ENCODE data around the gene CDC42SE1. TPM values are rescaled to one million over a fixed set of nuclear protein-coding genes. Genes with fewer than 3 reads are reported as not detected.

CDC42SE1 gene
- total RNA-seq, 1 donor from 2014 or later, result 118 TPM

DNA sequence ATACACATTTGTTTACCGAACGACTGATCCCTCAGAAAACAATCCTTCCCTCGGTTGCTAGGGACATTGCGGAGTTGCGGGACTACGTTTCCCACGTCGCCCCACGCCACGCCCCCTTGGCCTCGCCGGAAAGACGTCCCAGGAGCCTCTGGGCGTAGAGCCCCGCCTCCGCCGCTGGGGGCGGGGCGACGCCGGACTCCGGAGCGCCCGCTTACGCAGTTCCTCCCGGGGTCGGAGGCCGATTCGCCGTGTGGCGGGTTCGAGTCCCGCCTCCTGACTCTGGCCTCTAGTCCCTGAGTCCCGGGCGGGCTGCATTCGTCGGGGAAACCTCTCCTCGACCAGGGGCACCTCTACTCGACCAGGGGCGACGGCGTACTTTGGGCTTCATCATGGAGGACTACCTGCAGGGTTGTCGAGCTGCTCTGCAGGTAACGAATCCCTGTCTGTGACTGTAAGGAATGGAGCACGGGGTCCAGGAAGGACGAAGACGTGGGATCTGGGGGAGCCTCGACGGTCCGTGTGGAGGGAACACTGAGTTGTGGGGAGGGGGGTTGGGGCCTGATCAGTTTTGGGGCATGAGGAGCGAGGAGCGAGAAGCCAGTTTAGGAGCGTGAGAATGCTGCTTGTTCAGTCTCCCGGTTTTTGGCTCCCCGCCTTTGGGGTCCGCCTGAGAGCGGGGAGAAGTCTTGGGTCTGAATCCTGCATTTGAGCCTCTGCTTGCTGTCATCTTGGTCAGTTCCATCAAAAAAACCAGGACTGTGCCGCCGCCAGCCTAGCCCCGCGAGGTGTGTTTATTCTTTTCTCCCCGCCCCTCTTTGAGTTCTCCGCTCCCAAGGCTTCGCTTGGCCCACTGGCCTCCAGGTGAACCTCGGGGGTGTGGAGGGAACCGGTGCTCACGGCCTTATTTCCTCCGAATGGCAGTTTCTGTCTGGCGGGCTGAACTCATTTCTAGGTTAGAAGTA, 50.9 kb downstream of the CDC42SE1 start, which contains the start of gene PRUNE1:
Gene PRUNE1 (plus strand): TSS at position 206 of the 962 bp plus-strand sequence. CDS start 184 bp downstream, at position 390.
- peak; percentile 91 for ATAC-seq

DNA sequence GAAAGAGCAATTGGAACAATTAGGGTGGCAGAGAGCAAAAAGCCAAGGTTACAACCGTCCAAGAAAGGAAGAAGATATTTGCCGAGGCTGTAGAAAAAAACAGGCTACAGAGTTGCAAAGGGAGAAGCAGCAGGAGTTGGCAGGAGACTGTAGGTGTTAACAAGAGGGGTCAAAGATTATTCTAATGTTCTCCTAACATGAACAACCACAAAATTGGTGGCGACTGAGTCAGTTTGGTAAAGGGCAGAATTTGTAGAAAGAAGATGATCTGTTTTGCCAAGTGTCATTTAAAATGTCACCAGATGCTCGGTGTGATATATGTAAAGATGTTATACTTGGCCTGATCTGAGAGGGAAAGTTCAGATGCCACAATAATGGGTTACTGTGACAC, 51.6 kb downstream of the CDC42SE1 start:
- no peak for ATAC-seq

DNA sequence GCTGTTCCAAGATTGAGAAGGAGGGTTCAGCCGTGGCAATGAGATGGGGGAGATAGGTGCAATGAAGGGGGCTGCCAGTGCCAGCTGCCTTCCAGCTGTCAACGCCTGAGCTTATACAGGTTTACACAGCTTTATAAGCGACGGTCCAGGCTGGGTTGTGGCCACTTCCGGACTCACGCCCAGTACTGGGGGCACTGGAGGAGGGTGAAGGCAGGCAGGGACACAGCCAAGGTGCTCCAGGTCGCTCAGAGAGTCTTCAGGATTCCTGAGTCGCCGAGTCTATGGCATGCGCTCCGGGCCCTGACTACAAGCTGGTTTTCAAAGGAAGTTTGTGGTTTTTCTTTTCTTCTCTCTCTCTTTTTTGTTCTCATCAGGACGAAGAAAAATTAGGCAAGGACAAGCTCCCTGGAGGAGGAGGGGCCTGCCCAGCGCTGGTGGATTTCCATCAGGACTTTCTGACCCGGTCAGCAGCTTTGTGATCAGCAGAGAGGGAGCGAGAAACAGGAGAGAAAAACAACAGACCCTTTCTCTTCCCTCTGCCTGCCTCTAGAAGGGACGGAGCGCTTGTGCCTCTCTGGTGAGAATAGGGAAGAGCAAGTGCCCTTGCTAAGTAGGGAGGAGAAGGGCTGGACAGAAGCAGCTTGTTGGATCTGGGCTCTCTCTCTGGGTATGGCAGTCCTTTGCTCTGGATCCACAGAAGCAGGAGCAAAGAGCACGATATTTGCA, 52.9 kb downstream of the CDC42SE1 start, which contains the start of gene MINDY1:
Gene MINDY1 (minus strand): TSS at position 576 of the 726 bp plus-strand sequence. CDS start 4,285 bp downstream, outside the sequence.
- ATAC-seq, result peak; percentile 63

DNA sequence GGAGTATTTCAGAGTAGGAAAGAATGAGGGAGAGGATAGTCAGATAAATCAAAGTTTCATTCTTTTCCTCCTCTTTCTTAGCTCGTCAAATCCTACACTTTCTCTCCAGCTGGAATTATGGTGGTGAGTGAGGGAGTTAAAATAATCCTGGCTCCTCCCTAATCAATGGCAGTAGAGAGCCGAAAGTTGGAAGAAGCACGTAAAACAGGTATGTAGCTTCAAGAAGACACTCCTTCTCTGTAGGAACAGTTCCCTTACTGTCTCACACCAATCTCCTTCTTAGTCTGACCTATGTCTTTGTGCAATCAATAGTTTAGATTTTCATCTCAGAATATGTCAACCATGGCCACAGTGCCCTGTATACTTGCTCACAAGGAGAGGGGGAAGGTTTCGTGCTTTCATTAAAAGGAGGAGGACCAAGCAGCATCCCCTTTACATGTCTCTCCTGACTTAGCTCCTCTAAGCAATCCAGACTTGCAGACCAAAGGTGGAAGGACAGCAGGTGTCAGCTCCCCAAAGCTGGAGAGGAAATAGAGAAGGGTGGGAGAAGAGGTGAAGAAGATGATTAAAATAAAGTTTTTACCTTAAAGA, 53.6 kb downstream of the CDC42SE1 start:
- ATAC-seq, result no peak

DNA sequence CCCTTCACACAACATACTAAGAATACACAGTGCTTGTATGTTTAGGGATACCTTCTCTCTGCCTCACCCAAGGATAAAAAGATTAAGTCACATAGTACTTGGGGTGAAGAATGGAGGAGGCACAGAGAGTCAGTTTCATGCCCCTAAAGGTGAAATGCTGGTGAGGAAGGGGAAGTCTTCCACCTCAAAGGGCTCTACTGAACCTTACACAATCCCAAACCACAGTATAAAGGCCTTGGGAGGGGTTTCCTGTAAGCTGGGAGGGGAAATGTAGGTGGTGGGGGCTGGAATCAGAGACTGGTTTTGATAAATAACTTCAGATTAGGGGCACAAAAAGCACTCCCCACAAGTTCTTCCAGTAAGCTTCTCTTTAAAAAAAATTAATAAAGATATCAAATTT, 56.2 kb downstream of the CDC42SE1 start:
- no peak for ATAC-seq

DNA sequence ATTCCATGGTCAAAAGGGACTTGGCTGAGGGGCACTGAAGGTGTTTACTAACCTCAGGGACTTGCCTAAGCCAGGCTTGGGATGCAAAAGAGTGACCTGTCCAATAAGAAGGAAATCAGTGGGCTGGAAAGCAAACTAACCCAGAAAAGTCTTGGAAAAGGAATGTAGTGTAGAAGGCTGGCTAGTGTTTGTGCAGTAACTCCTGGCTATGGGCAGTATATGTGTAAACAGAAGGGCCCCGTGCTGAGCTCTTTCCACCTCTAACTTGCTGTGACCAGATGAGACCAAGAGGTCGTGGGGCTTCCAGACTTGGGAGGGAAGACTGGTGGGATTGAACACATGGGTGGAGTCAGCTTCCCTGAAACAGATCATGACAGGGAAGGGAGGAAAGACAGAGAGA, 56.8 kb downstream of the CDC42SE1 start:
- ATAC-seq, result no peak

DNA sequence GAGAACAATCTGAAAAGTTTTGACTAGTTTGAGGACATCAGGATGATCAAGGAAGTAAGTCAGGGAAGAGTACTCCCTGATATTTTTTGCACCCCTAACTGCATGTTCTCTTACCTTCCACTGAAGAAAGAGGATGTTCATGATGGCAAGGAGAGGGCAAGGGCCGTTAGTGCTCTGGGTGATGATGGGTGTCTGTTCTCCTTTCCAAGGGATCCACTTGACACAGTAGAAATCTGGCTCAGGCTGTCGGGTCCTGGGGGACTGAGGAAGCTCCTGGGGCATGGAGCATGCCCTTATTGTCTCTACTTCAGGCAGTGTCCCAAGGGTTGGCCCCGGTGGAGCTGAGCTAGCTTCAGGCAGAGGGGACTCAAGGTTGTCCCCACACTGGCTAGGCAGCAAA, 57.4 kb downstream of the CDC42SE1 start:
- ATAC-seq, result no peak

DNA sequence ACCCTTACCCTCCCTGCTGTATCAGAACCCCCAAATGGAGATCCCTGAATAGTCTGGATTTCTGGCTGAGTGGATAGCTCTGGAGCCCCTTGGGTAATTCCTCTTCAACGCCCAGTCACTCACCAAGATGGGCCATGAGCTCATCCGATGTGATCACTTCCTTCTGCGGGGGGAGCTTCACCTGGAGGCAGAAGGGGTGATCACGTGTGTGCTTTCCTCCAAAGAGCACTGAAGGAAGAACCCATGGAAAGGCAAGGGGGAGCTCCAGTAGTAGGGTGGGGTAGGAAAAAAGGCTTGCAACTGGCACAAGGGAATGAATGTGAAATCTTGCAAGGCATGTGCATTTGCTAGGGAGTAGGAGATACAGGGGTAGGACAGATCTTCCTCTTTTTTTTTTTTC, 57.8 kb downstream of the CDC42SE1 start:
- ATAC-seq, result no peak

Other genes starting within 250 kb of the CDC42SE1 start
- gene ARNT, start 183.0 kb downstream of the CDC42SE1 start, total RNA-seq, result 17.7 TPM
- gene CTXND2, start 172.5 kb downstream of the CDC42SE1 start, total RNA-seq, result not detected
- gene SETDB1, start 133.3 kb downstream of the CDC42SE1 start, total RNA-seq, result 24.3 TPM
- gene CERS2, start 84.8 kb downstream of the CDC42SE1 start, total RNA-seq, result 49.8 TPM
- 0.40 TPM for gene ANXA9, start 77.3 kb downstream of the CDC42SE1 start, total RNA-seq
- gene MINDY1, start 52.7 kb downstream of the CDC42SE1 start, total RNA-seq, result 33.4 TPM
- gene PRUNE1, start 51.2 kb downstream of the CDC42SE1 start, total RNA-seq, result 14.3 TPM
- 55.8 TPM for gene BNIPL, start 23.0 kb downstream of the CDC42SE1 start, total RNA-seq
- 1.3 TPM for gene C1orf56, start 11.9 kb downstream of the CDC42SE1 start, total RNA-seq
- gene MLLT11, start 775 bp upstream of the CDC42SE1 start, total RNA-seq, result 0.80 TPM
- 10.6 TPM for gene GABPB2, start 11.1 kb upstream of the CDC42SE1 start, total RNA-seq
- 0.88 TPM for gene SEMA6C, start 87.0 kb upstream of the CDC42SE1 start, total RNA-seq
- gene TNFAIP8L2, start 97.0 kb upstream of the CDC42SE1 start, total RNA-seq, result not detected
- 5.0 TPM for gene LYSMD1, start 106.3 kb upstream of the CDC42SE1 start, total RNA-seq
- 30.6 TPM for gene SCNM1, start 106.5 kb upstream of the CDC42SE1 start, total RNA-seq
- not detected for gene TMOD4, start 116.4 kb upstream of the CDC42SE1 start, total RNA-seq
- gene VPS72, start 130.6 kb upstream of the CDC42SE1 start, total RNA-seq, result 28.2 TPM
- 28.2 TPM for gene PIP5K1A, start 138.9 kb upstream of the CDC42SE1 start, total RNA-seq
- 126 TPM for gene PSMD4, start 195.1 kb upstream of the CDC42SE1 start, total RNA-seq
- gene ZNF687, start 222.7 kb upstream of the CDC42SE1 start, total RNA-seq, result 12.6 TPM